Measurements from ENCODE around the gene ROM1.
A peak's percentile ranks its signal among the peaks of the same experiment; 100 is the strongest.
"Not testable (repeated sequence)": the region's sequence is repeated elsewhere in the genome, so short reads cannot be mapped to it uniquely, and the experiment has no call there.

The ROM1 gene, protein sequence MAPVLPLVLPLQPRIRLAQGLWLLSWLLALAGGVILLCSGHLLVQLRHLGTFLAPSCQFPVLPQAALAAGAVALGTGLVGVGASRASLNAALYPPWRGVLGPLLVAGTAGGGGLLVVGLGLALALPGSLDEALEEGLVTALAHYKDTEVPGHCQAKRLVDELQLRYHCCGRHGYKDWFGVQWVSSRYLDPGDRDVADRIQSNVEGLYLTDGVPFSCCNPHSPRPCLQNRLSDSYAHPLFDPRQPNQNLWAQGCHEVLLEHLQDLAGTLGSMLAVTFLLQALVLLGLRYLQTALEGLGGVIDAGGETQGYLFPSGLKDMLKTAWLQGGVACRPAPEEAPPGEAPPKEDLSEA

DNA sequence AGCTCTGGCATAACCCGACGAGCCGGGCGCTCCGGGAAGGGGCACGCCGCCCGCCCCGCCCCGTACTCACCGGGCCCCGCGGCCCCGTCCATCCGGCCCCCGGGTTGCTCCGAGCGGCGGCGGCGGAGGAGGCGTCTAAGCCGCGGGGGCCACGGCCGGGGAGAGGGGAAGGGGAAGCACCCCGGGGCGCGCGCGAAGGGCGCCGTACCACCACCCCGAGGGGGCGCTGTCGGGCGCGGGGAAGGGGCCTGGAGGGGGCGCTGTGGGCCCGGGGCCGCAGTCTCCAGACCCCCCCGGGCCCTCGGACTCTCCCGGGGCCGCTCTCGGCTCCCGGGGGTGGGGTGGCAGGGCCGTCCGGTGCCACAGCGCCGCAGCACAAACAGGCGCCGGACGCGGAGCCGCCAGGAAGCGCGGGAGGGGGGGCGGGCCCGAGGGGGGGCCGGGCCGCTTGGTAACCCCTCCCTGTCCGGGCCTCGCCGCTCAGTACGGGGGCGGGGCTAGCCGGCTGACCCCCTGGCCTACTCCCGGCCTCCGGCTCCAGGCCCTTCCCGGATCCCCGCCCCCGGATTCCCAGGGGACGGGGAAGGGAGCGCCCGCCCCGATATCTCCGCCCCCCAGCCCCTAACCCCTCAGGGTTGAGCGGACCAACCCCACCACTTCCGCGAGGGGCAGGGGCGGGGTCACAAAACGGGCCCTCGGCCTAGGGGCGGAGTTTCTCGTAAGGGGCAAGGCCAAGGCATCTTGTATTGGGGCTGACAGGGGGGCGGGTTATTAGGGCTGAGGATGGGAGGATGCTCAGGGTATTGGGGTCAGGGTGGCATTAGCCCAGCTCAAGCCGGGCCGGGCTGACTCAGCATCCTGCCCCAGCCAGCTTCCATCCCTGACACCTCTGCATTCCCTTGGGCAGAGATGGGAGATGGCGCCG is at the start of gene ROM1, which contains the start of gene EML3:
ROM1 (plus strand) TSS at position 892 of the 925 bp plus-strand sequence; CDS start at position 917, 25 bp downstream.
EML3 (minus strand) TSS at position 410 of the 925 bp plus-strand sequence; CDS start at position 92, 318 bp downstream.
- Histone ChIP-seq H3K36me3 (ENCODE audit: control insufficient read depth in 2 of 2, insufficient read depth in 2 of 2, low read length in 2 of 2) (peaks cover 10 to 16% of the 10 kb centered on the region in 2 donors), H3K4me1 (ENCODE audit: control insufficient read depth in 2 of 2, insufficient read depth in 2 of 2, low read length in 2 of 2) (peaks cover 12 to 13% of the 10 kb centered on the region in 2 donors), H3K27ac (ENCODE audit: low read depth in 2 of 2, low read length in 2 of 2) (peak within 1 kb of the TSS; percentile 82 to 84), H3K27me3 (ENCODE audit: control insufficient read depth in 2 of 2, insufficient read depth in 2 of 2, low read length in 2 of 2) (no peaks in the 10 kb centered on the region), H3K9me3 (ENCODE audit: control insufficient read depth in 2 of 2, low read length in 2 of 2) (no peaks in the 10 kb centered on the region), H3K4me3 (ENCODE audit: low read length in 2 of 2) (peak within 1 kb of the TSS; percentile 85 to 90), H3K9ac (ENCODE audit: low read depth in 1 of 2, low read length in 2 of 2) (peak within 1 kb of the TSS; percentile 79 to 81)

GRCh38 chr11:62565100-62565802 is 47.8 kb upstream of the ROM1 start:
- peaks cover 3 to 5% of the 10 kb centered on the region in 2 donors for H3K4me1 ChIP-seq (ENCODE audit: control insufficient read depth in 2 of 2, insufficient read depth in 2 of 2, low read length in 2 of 2)
- H3K27ac ChIP-seq (ENCODE audit: low read depth in 2 of 2, low read length in 2 of 2), result no peak overlapping the region
- H3K27me3 ChIP-seq (ENCODE audit: control insufficient read depth in 2 of 2, insufficient read depth in 2 of 2, low read length in 2 of 2), result no peaks in the 10 kb centered on the region
- H3K36me3 ChIP-seq (ENCODE audit: control insufficient read depth in 2 of 2, insufficient read depth in 2 of 2, low read length in 2 of 2), result peaks cover 37 to 54% of the 10 kb centered on the region in 2 donors
- no peak overlapping the region for H3K9ac ChIP-seq (ENCODE audit: low read depth in 1 of 2, low read length in 2 of 2)
- H3K4me3 ChIP-seq (ENCODE audit: low read length in 2 of 2), result no peak overlapping the region
- H3K9me3 ChIP-seq (ENCODE audit: control insufficient read depth in 2 of 2, low read length in 2 of 2), result no peaks in the 10 kb centered on the region

DNA sequence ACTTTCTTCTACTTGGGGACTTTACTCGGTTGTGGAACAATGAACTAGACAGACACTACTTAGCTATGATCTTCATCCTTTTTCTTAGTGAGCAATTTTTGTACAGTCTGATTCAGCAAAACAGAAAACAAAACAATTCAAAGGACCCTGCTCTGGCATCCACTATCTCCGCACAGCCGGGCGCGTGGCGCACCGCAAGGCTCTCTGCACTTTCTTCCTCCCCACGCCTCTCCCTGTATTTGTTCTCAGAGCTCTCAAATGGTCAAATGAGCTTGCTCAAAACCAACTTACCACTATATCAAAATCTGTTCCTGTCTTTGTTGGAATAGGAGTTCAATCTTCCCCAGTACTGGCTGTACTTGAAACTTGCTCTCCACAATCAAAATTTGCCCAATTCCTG is 46.8 kb upstream of the ROM1 start:
- Histone ChIP-seq H3K4me3 (ENCODE audit: low read length in 2 of 2) (no peak overlapping the region), H3K36me3 (ENCODE audit: control insufficient read depth in 2 of 2, insufficient read depth in 2 of 2, low read length in 2 of 2) (peaks cover 45 to 62% of the 10 kb centered on the region in 2 donors), H3K27ac (ENCODE audit: low read depth in 2 of 2, low read length in 2 of 2) (no peak overlapping the region), H3K9me3 (ENCODE audit: control insufficient read depth in 2 of 2, low read length in 2 of 2) (no peaks in the 10 kb centered on the region), H3K9ac (ENCODE audit: low read depth in 1 of 2, low read length in 2 of 2) (no peak overlapping the region), H3K27me3 (ENCODE audit: control insufficient read depth in 2 of 2, insufficient read depth in 2 of 2, low read length in 2 of 2) (no peaks in the 10 kb centered on the region), H3K4me1 (ENCODE audit: control insufficient read depth in 2 of 2, insufficient read depth in 2 of 2, low read length in 2 of 2) (no peaks in the 10 kb centered on the region)

DNA sequence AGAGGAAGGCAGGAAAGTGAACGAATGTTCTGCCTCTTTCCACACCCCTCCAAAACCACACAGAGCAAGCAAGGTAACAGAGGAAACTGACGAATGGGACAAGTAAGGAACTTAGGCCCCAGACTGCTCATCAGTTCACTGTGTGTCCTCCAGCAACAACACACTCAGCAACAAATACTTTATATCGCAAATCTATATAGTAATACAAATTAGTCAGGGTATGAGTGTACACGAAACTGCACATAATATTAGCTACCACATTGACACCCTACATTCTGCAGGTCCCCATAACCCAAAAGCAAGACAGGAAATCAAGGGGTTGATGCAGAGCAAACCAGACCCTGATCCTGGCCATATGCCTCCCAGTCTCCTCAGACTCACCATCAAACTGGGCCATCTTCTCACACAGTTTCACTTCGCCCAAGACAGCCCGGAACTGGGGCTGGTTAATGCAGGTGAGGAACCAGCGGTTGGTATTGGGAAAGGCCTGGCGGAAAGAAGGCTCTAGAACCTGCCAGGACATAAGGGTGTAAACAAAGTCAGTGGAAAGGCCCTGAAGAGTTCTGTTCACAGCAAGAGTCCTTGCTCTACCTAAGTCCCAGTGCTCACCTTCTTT is 45.9 kb upstream of the ROM1 start:
- Histone ChIP-seq H3K4me1 (ENCODE audit: control insufficient read depth in 2 of 2, insufficient read depth in 2 of 2, low read length in 2 of 2) (peaks cover 0 to 4% of the 10 kb centered on the region in 2 donors), H3K4me3 (ENCODE audit: low read length in 2 of 2) (no peak overlapping the region), H3K27ac (ENCODE audit: low read depth in 2 of 2, low read length in 2 of 2) (no peak overlapping the region), H3K9ac (ENCODE audit: low read depth in 1 of 2, low read length in 2 of 2) (no peak overlapping the region), H3K36me3 (ENCODE audit: control insufficient read depth in 2 of 2, insufficient read depth in 2 of 2, low read length in 2 of 2) (peaks cover 50 to 65% of the 10 kb centered on the region in 2 donors), H3K27me3 (ENCODE audit: control insufficient read depth in 2 of 2, insufficient read depth in 2 of 2, low read length in 2 of 2) (no peaks in the 10 kb centered on the region), H3K9me3 (ENCODE audit: control insufficient read depth in 2 of 2, low read length in 2 of 2) (no peaks in the 10 kb centered on the region)

- H3K27me3 ChIP-seq (ENCODE audit: control insufficient read depth in 2 of 2, insufficient read depth in 2 of 2, low read length in 2 of 2), result no peaks in the 10 kb centered on the region
- H3K9me3 ChIP-seq (ENCODE audit: control insufficient read depth in 2 of 2, low read length in 2 of 2), result no peaks in the 10 kb centered on the region
- peaks cover 9 to 15% of the 10 kb centered on the region in 2 donors for H3K4me1 ChIP-seq (ENCODE audit: control insufficient read depth in 2 of 2, insufficient read depth in 2 of 2, low read length in 2 of 2)
- H3K27ac ChIP-seq (ENCODE audit: low read depth in 2 of 2, low read length in 2 of 2), result no peak overlapping the region
- H3K36me3 ChIP-seq (ENCODE audit: control insufficient read depth in 2 of 2, insufficient read depth in 2 of 2, low read length in 2 of 2), result peaks cover 43 to 51% of the 10 kb centered on the region in 2 donors
- H3K4me3 ChIP-seq (ENCODE audit: low read length in 2 of 2), result no peak overlapping the region
- H3K9ac ChIP-seq (ENCODE audit: low read depth in 1 of 2, low read length in 2 of 2), result no peak overlapping the region
Measured at GRCh38 chr11:62569611-62570010, 43.4 kb upstream of the ROM1 start.

DNA sequence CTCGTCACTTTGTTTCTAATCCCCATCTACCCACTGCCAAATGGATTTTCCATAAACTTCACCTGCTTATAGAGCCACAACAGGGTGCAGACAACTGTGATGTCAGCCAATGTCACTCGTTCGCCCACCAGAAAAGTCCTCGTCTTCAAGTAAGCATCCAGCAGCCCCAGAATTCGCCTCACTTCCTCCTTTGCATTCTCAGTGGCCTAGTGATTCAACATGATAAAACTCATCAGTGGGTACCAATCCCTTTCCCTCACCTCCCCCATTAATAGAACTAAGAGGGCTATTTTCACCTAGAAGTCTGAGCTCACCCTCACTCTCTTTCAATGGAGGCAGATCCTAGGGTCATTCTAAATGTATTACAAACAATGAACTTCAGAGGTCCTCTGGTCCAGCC is 42.2 kb upstream of the ROM1 start:
- H3K9ac ChIP-seq (ENCODE audit: low read depth in 1 of 2, low read length in 2 of 2); H3K4me3 ChIP-seq (ENCODE audit: low read length in 2 of 2); H3K9me3 ChIP-seq (ENCODE audit: control insufficient read depth in 2 of 2, low read length in 2 of 2); H3K27me3 ChIP-seq (ENCODE audit: control insufficient read depth in 2 of 2, insufficient read depth in 2 of 2, low read length in 2 of 2); H3K27ac ChIP-seq (ENCODE audit: low read depth in 2 of 2, low read length in 2 of 2): not testable (repeated sequence)
- peaks cover 38 to 44% of the 10 kb centered on the region in 2 donors for H3K36me3 ChIP-seq (ENCODE audit: control insufficient read depth in 2 of 2, insufficient read depth in 2 of 2, low read length in 2 of 2)
- H3K4me1 ChIP-seq (ENCODE audit: control insufficient read depth in 2 of 2, insufficient read depth in 2 of 2, low read length in 2 of 2), result peaks cover 22 to 27% of the 10 kb centered on the region in 2 donors

DNA sequence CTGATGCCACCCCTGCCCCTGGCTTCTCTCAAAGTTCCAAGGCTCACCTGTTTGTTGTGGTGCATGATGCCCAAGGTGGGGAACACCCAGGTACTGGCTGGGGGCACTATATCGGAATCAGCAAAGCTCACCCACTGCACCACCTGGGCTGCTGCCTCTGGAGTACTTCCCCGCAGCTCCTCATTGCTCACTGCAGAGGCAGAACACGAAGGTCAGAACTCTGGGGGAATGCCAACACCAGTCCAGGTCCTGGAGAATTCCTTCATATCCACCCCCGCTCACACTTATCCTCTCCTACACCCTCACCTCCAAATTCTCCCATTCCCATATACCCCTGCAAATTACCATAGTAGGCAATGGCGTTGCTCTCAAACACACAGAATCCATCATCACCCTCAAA is 41.6 kb upstream of the ROM1 start:
- not testable (repeated sequence) for H3K27me3 ChIP-seq (ENCODE audit: control insufficient read depth in 2 of 2, insufficient read depth in 2 of 2, low read length in 2 of 2); H3K4me3 ChIP-seq (ENCODE audit: low read length in 2 of 2); H3K9ac ChIP-seq (ENCODE audit: low read depth in 1 of 2, low read length in 2 of 2); H3K27ac ChIP-seq (ENCODE audit: low read depth in 2 of 2, low read length in 2 of 2); H3K9me3 ChIP-seq (ENCODE audit: control insufficient read depth in 2 of 2, low read length in 2 of 2)
- Histone ChIP-seq H3K36me3 (ENCODE audit: control insufficient read depth in 2 of 2, insufficient read depth in 2 of 2, low read length in 2 of 2) (peaks cover 32 to 43% of the 10 kb centered on the region in 2 donors), H3K4me1 (ENCODE audit: control insufficient read depth in 2 of 2, insufficient read depth in 2 of 2, low read length in 2 of 2) (peaks cover 22 to 27% of the 10 kb centered on the region in 2 donors)

DNA sequence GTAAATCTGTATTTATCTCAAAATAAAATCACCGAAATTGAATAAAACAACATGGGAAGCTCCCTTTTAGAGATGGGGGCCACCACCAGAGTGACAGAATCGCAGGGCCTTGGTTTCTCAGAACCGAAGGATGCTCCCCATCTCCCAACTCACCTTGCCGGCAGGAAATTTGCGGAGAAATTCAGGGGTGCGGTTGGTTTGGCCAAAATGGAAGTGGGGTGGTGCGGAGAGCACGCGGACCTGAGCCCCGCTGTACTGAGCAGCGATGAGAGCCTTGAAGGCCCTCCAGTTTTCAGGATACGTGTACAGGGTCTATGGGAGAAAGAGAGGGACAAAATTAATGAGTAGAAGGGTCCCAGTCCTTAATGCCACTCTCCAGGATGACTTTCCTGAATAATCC is 40.6 kb upstream of the ROM1 start:
- H3K27ac ChIP-seq (ENCODE audit: low read depth in 2 of 2, low read length in 2 of 2), result no peak overlapping the region
- peak overlapping the region in 1 of 2 donors; percentile 97 for H3K4me3 ChIP-seq (ENCODE audit: low read length in 2 of 2)
- H3K27me3 ChIP-seq (ENCODE audit: control insufficient read depth in 2 of 2, insufficient read depth in 2 of 2, low read length in 2 of 2), result no peaks in the 10 kb centered on the region
- H3K9ac ChIP-seq (ENCODE audit: low read depth in 1 of 2, low read length in 2 of 2), result peak overlapping the region; percentile 78 to 95
- peaks cover 24 to 39% of the 10 kb centered on the region in 2 donors for H3K36me3 ChIP-seq (ENCODE audit: control insufficient read depth in 2 of 2, insufficient read depth in 2 of 2, low read length in 2 of 2)
- peaks cover 26 to 27% of the 10 kb centered on the region in 2 donors for H3K4me1 ChIP-seq (ENCODE audit: control insufficient read depth in 2 of 2, insufficient read depth in 2 of 2, low read length in 2 of 2)
- no peaks in the 10 kb centered on the region for H3K9me3 ChIP-seq (ENCODE audit: control insufficient read depth in 2 of 2, low read length in 2 of 2)

DNA sequence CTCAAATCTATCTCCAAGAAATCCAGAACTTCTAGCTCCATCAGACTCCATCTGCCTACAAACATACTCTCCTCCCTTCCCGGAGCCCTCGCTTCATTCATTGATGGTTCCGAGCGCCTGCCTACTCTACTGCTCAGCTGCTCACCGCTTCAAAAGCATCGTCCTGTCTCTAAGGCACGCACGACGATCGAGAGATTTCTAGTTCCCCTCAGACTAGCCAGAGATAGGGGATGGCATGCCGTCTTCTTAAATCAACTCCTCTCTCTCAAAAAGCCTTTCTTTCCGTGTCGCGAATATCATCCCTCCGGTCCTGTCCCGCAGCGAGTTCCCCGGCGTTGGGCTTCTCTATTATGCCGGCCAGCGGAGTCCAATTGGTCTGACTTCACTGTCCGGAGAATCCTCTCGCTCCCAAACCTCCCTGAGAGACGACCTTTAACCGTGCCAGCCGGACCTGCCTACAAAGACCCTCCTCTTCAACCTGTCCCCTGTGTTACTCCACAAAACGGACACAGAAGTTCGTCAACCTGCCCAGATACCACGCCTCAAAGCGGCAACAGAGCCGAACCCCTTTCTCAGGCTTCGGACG is 40.0 kb upstream of the ROM1 start:
- no peaks in the 10 kb centered on the region for H3K9me3 ChIP-seq (ENCODE audit: control insufficient read depth in 2 of 2, low read length in 2 of 2)
- H3K27ac ChIP-seq (ENCODE audit: low read depth in 2 of 2, low read length in 2 of 2), result peak overlapping the region; percentile 59 to 80
- peaks cover 27 to 40% of the 10 kb centered on the region in 2 donors for H3K36me3 ChIP-seq (ENCODE audit: control insufficient read depth in 2 of 2, insufficient read depth in 2 of 2, low read length in 2 of 2)
- H3K27me3 ChIP-seq (ENCODE audit: control insufficient read depth in 2 of 2, insufficient read depth in 2 of 2, low read length in 2 of 2), result no peaks in the 10 kb centered on the region
- peak overlapping the region; percentile 71 to 97 for H3K4me3 ChIP-seq (ENCODE audit: low read length in 2 of 2)
- H3K9ac ChIP-seq (ENCODE audit: low read depth in 1 of 2, low read length in 2 of 2), result peak overlapping the region; percentile 78 to 95
- H3K4me1 ChIP-seq (ENCODE audit: control insufficient read depth in 2 of 2, insufficient read depth in 2 of 2, low read length in 2 of 2), result peaks cover 26 to 27% of the 10 kb centered on the region in 2 donors

All from mucosa of rectum (tissue), 2 donors.